Upper lobe of left lung (tissue), 4 donors: Measurements from ENCODE around the gene SLC22A12.

Source experiments
- CTCF ChIP-seq, 6 experiments: fragments of 450-650 bp in 4 of 6; fragments of 200-600 bp in 2 of 6; sonication (generic) in 2 of 6; IDR thresholded peaks; one replicate each; pipeline ENCODE4 v1.5.1; 2016 to 2019; ENCODE audit warnings: antibody characterized with exemption in 6 of 6
- POLR2AphosphoS5 ChIP-seq, 2 donors: sonication (generic); formaldehyde crosslinking; IDR thresholded peaks; one replicate each; pipeline ENCODE4 v1.5.1; 2017; ENCODE audit warnings: antibody characterized with exemption in 2 of 2

DNA sequence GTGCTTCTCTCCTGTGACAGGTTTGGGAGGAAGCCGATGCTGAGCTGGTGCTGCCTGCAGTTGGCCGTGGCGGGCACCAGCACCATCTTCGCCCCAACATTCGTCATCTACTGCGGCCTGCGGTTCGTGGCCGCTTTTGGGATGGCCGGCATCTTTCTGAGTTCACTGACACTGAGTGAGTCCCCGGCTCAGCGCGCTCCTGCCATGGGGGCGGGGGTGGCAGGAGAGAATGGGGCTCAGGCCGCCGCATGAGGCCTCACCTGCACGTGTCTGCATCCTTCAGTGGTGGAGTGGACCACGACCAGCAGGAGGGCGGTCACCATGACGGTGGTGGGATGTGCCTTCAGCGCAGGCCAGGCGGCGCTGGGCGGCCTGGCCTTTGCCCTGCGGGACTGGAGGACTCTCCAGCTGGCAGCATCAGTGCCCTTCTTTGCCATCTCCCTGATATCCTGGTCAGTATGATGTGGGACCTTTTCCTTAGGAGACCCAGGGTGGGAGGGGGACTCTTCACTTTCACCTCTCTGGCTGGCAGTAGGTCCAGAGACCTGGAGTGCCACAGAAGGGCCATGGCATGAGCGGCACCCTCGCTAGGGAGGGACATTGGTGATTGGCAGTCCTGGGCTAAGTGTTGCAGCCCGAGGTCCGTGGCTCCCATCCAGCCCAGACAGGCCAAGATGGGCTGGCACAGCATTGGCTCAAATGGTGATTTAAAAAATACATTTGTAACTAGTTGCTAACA lies 28.9 kb upstream of the SLC22A12 start:
- TF ChIP-seq CTCF (IDR thresholded peaks at IDR 0.05): no peak
- TF ChIP-seq POLR2AphosphoS5 (IDR thresholded peaks at IDR 0.05): no peak
